Posterior vena cava (tissue), 2 donors: ENCODE results near the gene SARM1. TPM values are rescaled to one million over a fixed set of nuclear protein-coding genes. Genes with fewer than 3 reads are reported as not detected.

Source experiments
- DNase-seq: peaks from one replicate; pipeline ENCODE4 v3.0.0-alpha.2; 2020; ENCODE audit warnings: low spot score
- intact Hi-C, 2 donors: fragments of 100-400 bp; cut with DNase I; formaldehyde crosslinking; loops; one replicate each; pipeline versions ENCODE4 v1.14.1 to v1.14.2; 2022 to 2023
- long read RNA-seq, 2 donors: library from polyadenylated mRNA; unstranded; transcript quantifications; one replicate each; pipeline ENCODE4 v2.0.0, GENCODE V29; 2020 to 2021
- total RNA-seq, 2 donors: library from RNA; stranded (reverse); fragmentation: NEBNext Ultra II Directional; extraction: Animal tissue kit (Norgen Biotek cat#: 25700); gene quantifications; one replicate each; pipeline ENCODE4 v1.2.1, GENCODE V29; 2021
- donor health status: DM: yes; HTN: yes; CAD: no.
- donor health status: DM: yes; HTN: yes; CAD: no.

The SARM1 gene
- total RNA-seq: 10 to 100 TPM; 15.0 to 16.1 TPM
- long read RNA-seq, donor 1, partial matches to known transcripts: 3 of 6 reads
- long read RNA-seq, donor 1, other reads (novel, unspliced or antisense): 3 of 6 reads
- long read RNA-seq, donor 2, partial matches to known transcripts: 3 of 18 reads
- long read RNA-seq, donor 2, other reads (novel, unspliced or antisense): 14 of 18 reads

GRCh38 chr17:28371245-28372202 is at the start of gene SARM1:
Gene SARM1 (plus strand): TSS chr17:28371694. CDS start chr17:28372033, 339 bp downstream.
- DNase-seq: peak; percentile 95
- intact Hi-C loops: no loop called here

GRCh38 chr17:28324267-28324745 is 47.2 kb upstream of the SARM1 start:
- intact Hi-C loops: no loop called here
- DNase-seq: no peak

GRCh38 chr17:28324781-28325180 is 46.7 kb upstream of the SARM1 start:
- intact Hi-C loops: no loop called here
- no peak for DNase-seq

DNA sequence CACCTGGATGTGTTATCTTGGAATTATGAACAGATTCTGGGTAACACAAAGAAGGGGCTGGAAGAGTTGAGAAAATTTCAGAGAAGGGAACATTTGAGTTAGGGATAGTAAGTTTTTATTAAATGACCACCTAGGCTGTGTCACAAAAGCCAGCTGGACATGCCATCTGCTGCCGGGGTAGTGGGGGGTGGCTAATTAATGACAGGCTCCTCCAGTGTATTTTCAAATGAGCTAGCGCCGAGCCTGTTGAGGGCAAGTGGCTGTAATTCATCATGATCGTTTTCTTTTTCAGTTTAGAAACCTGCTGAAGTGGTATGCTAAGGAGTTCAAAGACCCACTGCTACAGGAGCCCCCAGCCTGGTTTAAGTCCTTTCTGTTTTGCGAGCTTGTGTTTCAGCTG is 46.3 kb upstream of the SARM1 start:
- intact Hi-C loops: no loop called here
- DNase-seq: no peak

GRCh38 chr17:28326114-28326513 is 45.4 kb upstream of the SARM1 start:
- DNase-seq: no peak
- intact Hi-C loops: no loop called here

GRCh38 chr17:28327031-28327607 is 44.4 kb upstream of the SARM1 start:
- intact Hi-C loops: no loop called here
- DNase-seq: no peak

- intact Hi-C loops: no loop called here
- DNase-seq: no peak
Observed at GRCh38 chr17:28327709-28328108, 43.8 kb upstream of the SARM1 start.

GRCh38 chr17:28328325-28328724 is 43.2 kb upstream of the SARM1 start:
- intact Hi-C loops: no loop called here
- peak; percentile 17 for DNase-seq

DNA sequence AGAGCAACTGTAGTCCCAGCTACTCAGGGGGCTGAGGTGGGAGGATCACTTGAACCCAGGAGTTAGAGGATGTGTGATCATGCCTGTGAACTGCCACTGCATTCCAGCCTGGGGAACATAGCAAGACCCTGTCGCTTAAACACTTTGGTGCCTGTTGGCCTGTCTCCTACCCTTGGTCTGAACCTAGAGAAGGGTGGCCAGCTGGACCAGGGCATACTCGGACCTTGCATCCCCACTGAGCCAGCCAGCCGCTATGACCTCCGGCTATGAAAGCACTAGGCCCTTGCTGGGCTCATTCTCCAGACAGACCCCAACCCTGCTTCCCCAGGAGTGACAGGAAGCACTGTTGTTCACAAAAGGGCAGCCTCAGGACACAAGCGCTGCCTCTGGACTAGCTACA is 40.8 kb upstream of the SARM1 start:
- intact Hi-C loops: no loop called here

GRCh38 chr17:28331891-28332420 is 39.5 kb upstream of the SARM1 start:
- intact Hi-C loops: no loop called here
- peak; percentile 48 for DNase-seq

More for the DNA sequence above, 40.8 kb upstream of the SARM1 start:
- peak; percentile 38 for DNase-seq

DNA sequence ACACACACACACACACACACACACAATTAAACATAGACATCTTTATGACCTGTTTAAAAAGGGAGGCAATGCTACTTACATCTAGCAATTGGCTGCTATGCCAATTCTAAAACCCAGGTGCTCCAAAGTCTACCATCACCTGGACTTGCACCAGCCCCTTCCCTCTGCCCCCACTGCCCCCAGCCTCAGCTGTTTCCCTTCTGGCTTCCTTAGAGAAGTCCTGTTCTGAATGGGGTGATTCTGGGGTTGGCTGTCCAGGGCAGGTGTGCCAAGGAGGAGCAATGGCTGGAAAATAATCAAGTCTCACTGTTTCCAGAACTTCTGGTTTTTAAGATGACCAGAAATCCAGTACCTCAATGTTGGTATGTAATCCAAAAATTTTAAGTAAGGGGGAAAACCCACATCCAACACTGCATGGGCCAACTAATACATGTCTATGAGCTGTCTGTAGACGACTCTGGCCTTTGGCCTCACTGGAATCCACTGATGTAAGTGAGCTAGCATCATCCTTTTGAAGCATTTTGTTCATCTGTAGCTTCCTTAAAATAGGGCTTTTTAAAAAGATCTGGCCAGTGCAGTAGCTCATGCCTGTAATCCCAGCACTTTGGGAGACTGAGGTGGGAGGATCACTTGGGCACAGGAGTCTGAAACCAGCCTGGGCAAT is 38.3 kb upstream of the SARM1 start:
- intact Hi-C loops: no loop called here
- peak; percentile 13 for DNase-seq

- intact Hi-C loops: no loop called here
- DNase-seq: peak; percentile 13
Observed at GRCh38 chr17:28334171-28334570, 37.3 kb upstream of the SARM1 start.

GRCh38 chr17:28334666-28335200 is 36.8 kb upstream of the SARM1 start:
- DNase-seq: peak; percentile 5
- intact Hi-C loops: loop anchor here in 1 of 2 donors (5.0 kb wide), 1 partner anchor 997 kb away; no protein-coding TSS in a partner anchor

DNA sequence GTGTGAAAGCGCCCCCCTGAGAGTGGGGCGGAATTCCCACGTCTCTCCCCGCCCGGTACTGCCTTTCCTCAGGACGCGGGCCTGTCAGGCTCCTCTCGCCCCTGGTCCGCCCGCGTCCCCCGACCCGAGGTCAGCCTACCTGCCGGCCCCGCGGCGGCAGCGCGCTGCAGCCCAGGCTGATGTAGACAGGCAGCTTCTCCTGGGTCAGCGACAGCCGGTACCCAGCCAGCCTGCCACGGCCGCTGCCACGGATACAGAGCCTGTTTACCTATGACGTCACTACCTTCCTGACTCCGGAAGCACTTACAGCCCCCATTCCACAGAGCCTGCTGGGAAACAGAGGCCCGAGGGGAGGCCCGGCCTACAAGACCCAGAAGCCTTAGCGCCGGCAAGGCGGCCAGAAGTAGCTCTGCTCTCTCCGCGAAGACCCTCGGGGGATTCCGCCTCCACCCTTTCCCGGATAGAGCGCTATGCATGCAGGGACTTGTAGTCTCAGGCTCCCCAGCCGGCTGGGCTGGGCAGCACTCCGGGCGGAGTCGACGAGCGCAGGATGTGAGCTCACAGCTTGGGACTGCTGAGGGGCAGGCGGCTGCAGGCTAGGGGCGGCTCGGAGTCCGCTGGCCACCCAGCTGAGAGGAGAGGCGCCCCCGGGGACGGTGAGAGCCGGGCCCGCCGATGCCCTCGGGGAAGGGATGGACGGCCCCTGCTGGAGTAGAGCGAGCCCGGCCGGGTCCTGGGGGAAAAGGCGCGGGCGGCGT is 36.1 kb upstream of the SARM1 start, which contains the start of the genes IFT20 and TNFAIP1:
IFT20 (minus strand) TSS at position 272 of the 758 bp plus-strand sequence. CDS start 3,487 bp downstream, outside the sequence.
TNFAIP1 (plus strand) TSS at position 561 of the 758 bp plus-strand sequence. CDS start 3,761 bp downstream, outside the sequence.
- peak; percentile 100 for DNase-seq
- intact Hi-C loops: loop anchor here in 1 of 2 donors (5.0 kb wide), 1 partner anchor 998 kb away; no protein-coding TSS in a partner anchor

- intact Hi-C loops: loop anchor here in 1 of 2 donors (5.0 kb wide), 1 partner anchor 999 kb away; no protein-coding TSS in a partner anchor
- DNase-seq: peak; percentile 86
Observed at GRCh38 chr17:28335959-28336871, 35.3 kb upstream of the SARM1 start.

- DNase-seq: peak; percentile 37
- intact Hi-C loops: loop anchor here in 1 of 2 donors (5.0 kb wide), 1 partner anchor 1001 kb away; no protein-coding TSS in a partner anchor
Observed at GRCh38 chr17:28338056-28338768, 33.3 kb upstream of the SARM1 start.
